NCI-H510A (cell line): Measurements from ENCODE around the gene KRT10.
"Not testable (repeated sequence)": the region's sequence is repeated elsewhere in the genome, so short reads cannot be mapped to it uniquely, and the experiment has no call there.

ENCODE experiments used
- DNase-seq: peaks from one replicate; lab custom pipeline; 2025; lab: John Stamatoyannopoulos, UW

The KRT10 gene

GRCh38 chr17:40822132-40822812 lies at the start of gene KRT10:
Gene KRT10, minus strand, starts transcription at chr17:40822614. Its CDS starts 29 bp downstream, at chr17:40822585.
- no peak for DNase-seq

GRCh38 chr17:40871316-40871715 lies 48.9 kb upstream of the KRT10 start:
- no peak for DNase-seq

GRCh38 chr17:40870136-40870535 lies 47.7 kb upstream of the KRT10 start:
- no peak for DNase-seq

- DNase-seq = no peak
Observed at GRCh38 chr17:40866838-40867237, 44.4 kb upstream of the KRT10 start, which contains the start of gene KRT12. Gene KRT12, minus strand, starts transcription at chr17:40867223. Its CDS starts 37 bp downstream, at chr17:40867186.

GRCh38 chr17:40864661-40865390 lies 42.4 kb upstream of the KRT10 start:
- no peak for DNase-seq

- DNase-seq = no peak
Observed at GRCh38 chr17:40862985-40863733, 40.7 kb upstream of the KRT10 start.

GRCh38 chr17:40859536-40859935 lies 37.1 kb upstream of the KRT10 start:
- DNase-seq = no peak

- DNase-seq = not testable (repeated sequence)
Observed at GRCh38 chr17:40858667-40859066, 36.3 kb upstream of the KRT10 start.

- DNase-seq = no peak
Observed at GRCh38 chr17:40857535-40857934, 35.1 kb upstream of the KRT10 start.

- DNase-seq = no peak
Observed at GRCh38 chr17:40854175-40854814, 31.9 kb upstream of the KRT10 start.

- DNase-seq = no peak
Observed at GRCh38 chr17:40852364-40852763, 29.9 kb upstream of the KRT10 start.

GRCh38 chr17:40850293-40850972 lies 28.0 kb upstream of the KRT10 start:
- no peak for DNase-seq

GRCh38 chr17:40849723-40850122 lies 27.3 kb upstream of the KRT10 start:
- no peak for DNase-seq

- no peak for DNase-seq
Observed at GRCh38 chr17:40848583-40849235, 26.3 kb upstream of the KRT10 start.

GRCh38 chr17:40846515-40847144 lies 24.2 kb upstream of the KRT10 start:
- DNase-seq = no peak

GRCh38 chr17:40844671-40845107 lies 22.3 kb upstream of the KRT10 start:
- no peak for DNase-seq

- no peak for DNase-seq
Observed at GRCh38 chr17:40843242-40843641, 20.8 kb upstream of the KRT10 start.

- DNase-seq = no peak
Observed at GRCh38 chr17:40841246-40841645, 18.8 kb upstream of the KRT10 start.

- no peak for DNase-seq
Observed at GRCh38 chr17:40839194-40839593, 16.8 kb upstream of the KRT10 start.

- no peak for DNase-seq
Observed at GRCh38 chr17:40836020-40836419, 13.6 kb upstream of the KRT10 start.

- no peak for DNase-seq
Observed at GRCh38 chr17:40833882-40834281, 11.5 kb upstream of the KRT10 start.
